GM19351 (cell line): ENCODE data around the gene TNIK.

ENCODE experiments used
- ATAC-seq: cut with Tn5 transposase; IDR thresholded peaks from one replicate; pipeline ENCODE4 v1.9.1; 2021; ENCODE audit warnings: mild to moderate bottlenecking, moderate library complexity; ENCODE audit not compliant: unreplicated experiment

The TNIK gene

GRCh38 chr3:171237009-171237385 lies 223.2 kb downstream of the TNIK start:
- ATAC-seq = no peak

- no peak for ATAC-seq
Measured at GRCh38 chr3:171236265-171237008, 223.8 kb downstream of the TNIK start.

- ATAC-seq = no peak
Measured at GRCh38 chr3:171234298-171235010, 225.8 kb downstream of the TNIK start.

GRCh38 chr3:171231361-171231760 lies 228.8 kb downstream of the TNIK start:
- no peak for ATAC-seq

GRCh38 chr3:171230865-171231264 lies 229.3 kb downstream of the TNIK start:
- ATAC-seq = no peak

- no peak for ATAC-seq
Measured at GRCh38 chr3:171229173-171229572, 231.0 kb downstream of the TNIK start.

GRCh38 chr3:171228240-171228639 lies 232.0 kb downstream of the TNIK start:
- no peak for ATAC-seq

GRCh38 chr3:171227828-171228227 lies 232.4 kb downstream of the TNIK start:
- ATAC-seq = no peak

GRCh38 chr3:171227359-171227758 lies 232.8 kb downstream of the TNIK start:
- no peak for ATAC-seq

- ATAC-seq = no peak
Measured at GRCh38 chr3:171226794-171227193, 233.4 kb downstream of the TNIK start.

GRCh38 chr3:171225708-171226107 lies 234.5 kb downstream of the TNIK start:
- no peak for ATAC-seq

- ATAC-seq = no peak
Measured at GRCh38 chr3:171225165-171225564, 235.0 kb downstream of the TNIK start.

- ATAC-seq = no peak
Measured at GRCh38 chr3:171223396-171223795, 236.8 kb downstream of the TNIK start.

- no peak for ATAC-seq
Measured at GRCh38 chr3:171222995-171223394, 237.2 kb downstream of the TNIK start.

- ATAC-seq = no peak
Measured at GRCh38 chr3:171221597-171221996, 238.6 kb downstream of the TNIK start.

- ATAC-seq = no peak
Measured at GRCh38 chr3:171221104-171221503, 239.1 kb downstream of the TNIK start.

GRCh38 chr3:171219258-171219657 lies 240.9 kb downstream of the TNIK start:
- no peak for ATAC-seq

- no peak for ATAC-seq
Measured at GRCh38 chr3:171218069-171218468, 242.1 kb downstream of the TNIK start.

GRCh38 chr3:171213907-171214306 lies 246.3 kb downstream of the TNIK start:
- ATAC-seq = no peak

- ATAC-seq = no peak
Measured at GRCh38 chr3:171213178-171213577, 247.0 kb downstream of the TNIK start.

GRCh38 chr3:171212648-171213047 lies 247.6 kb downstream of the TNIK start:
- no peak for ATAC-seq

GRCh38 chr3:171206283-171206682 lies 253.9 kb downstream of the TNIK start:
- peak; percentile 70 for ATAC-seq
